Nephron (organoid): ENCODE data around the gene ZMYND12.
A peak's percentile ranks its signal among the peaks of the same experiment; 100 is the strongest.

ENCODE experiments used
- H3K27ac Mint-ChIP-seq, 3 experiments: 2 replicates each; pipeline ENCODE4 v1.8.0; 2020; ENCODE audit warnings: mixed read lengths in 3 of 3, mild to moderate bottlenecking in 2 of 3, moderate library complexity in 1 of 3
- H3K27me3 Mint-ChIP-seq: 2 replicates; pipeline ENCODE4 v1.8.0; 2021; ENCODE audit warnings: low read depth, mild to moderate bottlenecking, moderate library complexity, mixed read lengths
- H3K36me3 Mint-ChIP-seq: 2 replicates; pipeline ENCODE4 v1.8.0; 2020; ENCODE audit warnings: low read depth, mixed read lengths
- H3K4me1 Mint-ChIP-seq: 2 replicates; pipeline ENCODE4 v1.8.0; 2020; ENCODE audit warnings: mixed read lengths
- H3K4me3 Mint-ChIP-seq, 3 experiments: 2 replicates each; pipeline ENCODE4 v1.8.0; 2020; ENCODE audit warnings: mild to moderate bottlenecking in 3 of 3, mixed read lengths in 3 of 3, moderate library complexity in 2 of 3
- H3K9me3 Mint-ChIP-seq: 2 replicates; pipeline ENCODE4 v1.8.0; 2020; ENCODE audit warnings: mixed read lengths
- TF ChIP-seq, protein P1 (sequence below), 3 experiments: fragments of 200-600 bp; sonication (generic); IDR thresholded peaks; one replicate each; pipeline ENCODE4 v1.5.0; 2021; ENCODE audit warnings: antibody characterized with exemption in 3 of 3; ENCODE audit not compliant: unreplicated experiment in 3 of 3

The ZMYND12 gene

DNA sequence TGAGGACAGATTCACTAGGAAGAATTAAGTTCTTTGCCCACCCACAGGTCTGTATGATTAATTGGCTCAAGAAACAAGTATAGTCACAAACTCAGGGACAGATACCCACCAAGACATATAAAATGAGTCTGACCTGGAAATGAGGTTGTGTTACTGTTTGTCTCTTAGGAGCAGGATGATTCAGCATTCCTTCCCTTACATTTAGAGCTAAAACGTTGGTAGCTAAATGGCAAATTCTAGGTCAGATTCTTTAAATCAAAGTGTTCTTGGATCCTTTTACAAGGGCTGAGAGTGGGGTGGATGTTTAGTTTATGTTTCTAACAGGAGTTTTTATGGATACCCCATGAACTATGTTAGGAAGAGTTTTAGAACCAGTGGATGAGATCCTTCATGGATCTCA lies 70.5 kb downstream of the ZMYND12 start:
- TF ChIP-seq, protein P1, sequence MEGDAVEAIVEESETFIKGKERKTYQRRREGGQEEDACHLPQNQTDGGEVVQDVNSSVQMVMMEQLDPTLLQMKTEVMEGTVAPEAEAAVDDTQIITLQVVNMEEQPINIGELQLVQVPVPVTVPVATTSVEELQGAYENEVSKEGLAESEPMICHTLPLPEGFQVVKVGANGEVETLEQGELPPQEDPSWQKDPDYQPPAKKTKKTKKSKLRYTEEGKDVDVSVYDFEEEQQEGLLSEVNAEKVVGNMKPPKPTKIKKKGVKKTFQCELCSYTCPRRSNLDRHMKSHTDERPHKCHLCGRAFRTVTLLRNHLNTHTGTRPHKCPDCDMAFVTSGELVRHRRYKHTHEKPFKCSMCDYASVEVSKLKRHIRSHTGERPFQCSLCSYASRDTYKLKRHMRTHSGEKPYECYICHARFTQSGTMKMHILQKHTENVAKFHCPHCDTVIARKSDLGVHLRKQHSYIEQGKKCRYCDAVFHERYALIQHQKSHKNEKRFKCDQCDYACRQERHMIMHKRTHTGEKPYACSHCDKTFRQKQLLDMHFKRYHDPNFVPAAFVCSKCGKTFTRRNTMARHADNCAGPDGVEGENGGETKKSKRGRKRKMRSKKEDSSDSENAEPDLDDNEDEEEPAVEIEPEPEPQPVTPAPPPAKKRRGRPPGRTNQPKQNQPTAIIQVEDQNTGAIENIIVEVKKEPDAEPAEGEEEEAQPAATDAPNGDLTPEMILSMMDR (IDR thresholded peaks at IDR 0.05; ENCODE audit: unreplicated experiment in 3 of 3): no peak
- H3K4me3 Mint-ChIP-seq: no peak overlapping the region
- no peak overlapping the region for H3K27ac Mint-ChIP-seq
- H3K27me3 Mint-ChIP-seq: peaks cover 38% of the 10 kb centered on the region
- H3K4me1 Mint-ChIP-seq: no peaks in the 10 kb centered on the region
- H3K36me3 Mint-ChIP-seq: no peaks in the 10 kb centered on the region
- H3K9me3 Mint-ChIP-seq: no peaks in the 10 kb centered on the region

GRCh38 chr1:42381280-42381673 lies 74.5 kb downstream of the ZMYND12 start:
- Mint-ChIP-seq H3K27me3 (peaks cover 71% of the 10 kb centered on the region), H3K4me3 (peak overlapping the region; percentile 68 to 72 (median 68)), H3K4me1 (peaks cover 4% of the 10 kb centered on the region), H3K36me3 (no peaks in the 10 kb centered on the region), H3K27ac (no peak overlapping the region), H3K9me3 (no peaks in the 10 kb centered on the region)
- TF ChIP-seq, protein P1 (IDR thresholded peaks at IDR 0.05; ENCODE audit: unreplicated experiment in 3 of 3): no peak

GRCh38 chr1:42380586-42381279 lies 75.1 kb downstream of the ZMYND12 start, which contains the start of gene RIMKLA:
TSS of gene RIMKLA (plus strand) at chr1:42380792. CDS start at chr1:42380935, 143 bp downstream.
- H3K9me3 Mint-ChIP-seq: no peaks in the 10 kb centered on the region
- H3K27me3 Mint-ChIP-seq: peaks cover 75% of the 10 kb centered on the region

More at GRCh38 chr1:42380586-42381279, 75.1 kb downstream of the ZMYND12 start, which contains the start of gene RIMKLA:
- Mint-ChIP-seq H3K27ac (no peak within 1 kb of the TSS), H3K4me3 (peak within 1 kb of the TSS; percentile 84 to 87 (median 85)), H3K4me1 (peaks cover 4% of the 10 kb centered on the region), H3K36me3 (no peaks in the 10 kb centered on the region)
- TF ChIP-seq, protein P1 (IDR thresholded peaks at IDR 0.05; ENCODE audit: unreplicated experiment in 3 of 3): no peak
